CD4-positive, alpha-beta T cell treated with Interleukin-15 for 1 hour (primary cell): ENCODE results near the gene C20orf141.
"Not testable (repeated sequence)": the region's sequence is repeated elsewhere in the genome, so short reads cannot be mapped to it uniquely, and the experiment has no call there.

ENCODE experiments used
- DNase-seq: peaks from one replicate; pipeline ENCODE4 v3.0.0-alpha.2; 2020

The C20orf141 gene, protein sequence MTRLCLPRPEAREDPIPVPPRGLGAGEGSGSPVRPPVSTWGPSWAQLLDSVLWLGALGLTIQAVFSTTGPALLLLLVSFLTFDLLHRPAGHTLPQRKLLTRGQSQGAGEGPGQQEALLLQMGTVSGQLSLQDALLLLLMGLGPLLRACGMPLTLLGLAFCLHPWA

DNA sequence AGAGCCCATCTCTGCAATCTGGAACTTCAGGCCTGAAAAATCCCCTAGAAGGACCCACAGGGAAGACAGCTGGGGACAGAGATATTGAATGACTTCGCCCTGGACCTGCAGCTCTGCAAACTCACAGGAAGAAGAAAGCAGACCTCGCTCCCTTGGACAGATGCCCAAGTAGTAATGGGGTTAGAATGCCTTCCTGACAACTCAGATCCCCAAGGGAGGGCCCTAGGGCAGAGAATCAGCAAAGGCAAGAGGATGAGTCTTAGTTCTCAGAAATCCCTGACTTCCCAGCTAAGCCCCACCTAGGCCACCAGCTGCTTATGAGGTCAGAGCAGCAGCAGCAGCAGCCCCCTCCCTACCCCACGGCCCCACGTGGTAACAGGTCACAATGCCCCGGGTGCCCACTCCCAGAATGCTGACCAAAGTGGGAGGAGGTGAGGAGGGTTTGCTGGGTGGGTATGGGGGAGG lies at the start of gene C20orf141:
Gene C20orf141 (plus strand): TSS at position 401 of the 465 bp plus-strand sequence. CDS start 198 bp downstream, outside the sequence.
- no peak for DNase-seq

DNA sequence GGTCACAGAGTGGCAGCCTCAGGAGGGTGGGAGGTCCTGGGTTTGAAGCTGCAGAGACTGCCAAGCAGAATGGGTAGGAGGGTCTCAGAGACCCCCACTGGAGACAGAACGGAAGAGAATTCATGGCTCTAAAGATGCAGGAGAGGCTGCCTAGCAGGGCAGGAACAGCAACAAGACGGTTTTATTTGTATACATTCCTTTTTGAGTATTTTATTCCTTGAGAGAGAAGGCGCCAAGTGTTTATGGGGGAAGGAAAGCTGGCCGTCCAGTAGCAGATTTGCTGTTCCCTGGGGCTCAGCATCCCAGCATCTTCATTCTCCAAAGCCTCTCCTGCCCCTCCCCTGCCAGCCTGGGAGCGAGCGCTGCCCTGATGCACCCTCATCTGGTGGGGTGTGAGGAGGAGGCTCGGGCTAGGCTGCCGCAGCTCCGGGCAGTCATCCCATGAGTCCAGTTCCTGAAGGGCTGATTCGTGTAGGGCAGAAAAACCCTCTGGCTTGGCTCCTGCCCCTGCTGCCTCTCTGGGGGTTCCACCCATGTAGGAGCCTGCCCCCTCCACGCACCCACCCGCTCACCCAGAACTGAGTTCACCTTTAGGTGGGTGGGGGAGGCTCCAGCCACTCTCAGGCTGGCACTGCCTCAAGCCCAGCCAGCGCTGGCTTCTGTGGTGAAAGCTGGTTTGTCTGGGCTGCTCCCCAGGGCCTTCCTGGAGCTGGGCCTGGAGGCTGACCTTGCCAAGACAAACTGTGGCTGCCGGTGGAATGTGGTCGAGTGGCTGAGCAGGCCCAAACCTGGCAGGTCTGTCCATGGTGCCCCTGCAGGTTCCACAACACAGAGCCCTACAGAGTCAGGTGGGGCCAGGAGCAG lies 46.8 kb upstream of the C20orf141 start:
- no peak for DNase-seq

DNA sequence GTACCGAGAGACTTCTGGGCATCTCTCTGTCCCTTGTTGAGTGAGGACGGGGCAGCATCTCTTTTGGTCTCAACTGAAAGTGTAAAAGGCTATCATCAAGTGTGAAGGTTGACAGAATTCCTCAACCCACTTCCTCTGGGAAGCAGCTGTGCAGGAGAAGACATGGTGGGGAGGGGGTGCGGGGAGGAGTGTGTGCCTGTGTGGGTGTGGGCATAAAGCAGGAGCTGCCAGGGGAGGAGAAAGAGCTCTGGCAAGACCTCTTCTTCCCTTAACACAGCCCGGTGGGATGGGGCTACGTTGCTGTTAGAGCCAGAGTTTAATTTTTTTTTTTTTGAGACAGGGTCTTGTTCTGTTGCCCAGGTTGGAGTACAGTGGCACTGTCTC lies 46.2 kb upstream of the C20orf141 start:
- no peak for DNase-seq

DNA sequence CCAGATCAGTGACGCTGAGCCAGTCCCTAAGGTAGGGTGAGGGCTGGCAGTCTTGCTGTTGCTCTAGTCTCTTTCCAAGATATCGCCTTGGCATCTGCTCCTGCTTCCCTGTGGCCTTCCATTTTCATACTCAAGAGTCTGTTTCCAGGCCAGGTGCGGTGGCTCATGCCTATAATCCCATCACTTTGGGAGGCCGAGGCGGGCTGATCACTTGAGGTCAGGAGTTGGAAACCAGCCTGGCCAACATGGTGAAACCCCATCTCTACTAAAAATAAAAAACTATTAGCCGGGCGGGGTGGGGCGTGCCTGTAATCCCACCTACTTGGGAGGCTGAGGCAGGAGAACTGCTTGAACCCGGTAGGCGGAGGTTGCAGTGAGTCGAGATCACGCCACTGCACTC lies 44.7 kb upstream of the C20orf141 start:
- DNase-seq = not testable (repeated sequence)

DNA sequence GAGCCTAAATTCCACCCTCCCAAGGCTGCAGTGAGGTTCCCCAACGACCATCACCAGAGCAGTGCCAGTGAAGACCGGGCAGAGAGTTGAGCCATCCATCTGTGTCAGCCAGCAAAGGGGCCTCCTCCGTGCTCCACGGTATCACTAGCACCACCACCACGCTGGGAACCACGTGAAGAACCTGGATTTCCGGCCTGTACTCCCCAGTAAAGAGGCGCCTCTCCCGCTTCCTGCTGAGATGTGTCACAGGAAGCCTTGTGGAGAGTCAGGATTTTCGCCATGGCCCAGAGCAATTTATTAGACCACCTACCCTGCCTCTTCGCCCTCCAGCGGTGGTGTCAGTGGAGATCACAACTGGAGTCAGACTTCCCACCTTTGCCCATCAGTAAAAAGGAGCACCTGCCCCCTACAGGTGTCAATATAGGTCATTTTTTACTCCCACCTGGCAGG lies 43.1 kb upstream of the C20orf141 start:
- no peak for DNase-seq

DNA sequence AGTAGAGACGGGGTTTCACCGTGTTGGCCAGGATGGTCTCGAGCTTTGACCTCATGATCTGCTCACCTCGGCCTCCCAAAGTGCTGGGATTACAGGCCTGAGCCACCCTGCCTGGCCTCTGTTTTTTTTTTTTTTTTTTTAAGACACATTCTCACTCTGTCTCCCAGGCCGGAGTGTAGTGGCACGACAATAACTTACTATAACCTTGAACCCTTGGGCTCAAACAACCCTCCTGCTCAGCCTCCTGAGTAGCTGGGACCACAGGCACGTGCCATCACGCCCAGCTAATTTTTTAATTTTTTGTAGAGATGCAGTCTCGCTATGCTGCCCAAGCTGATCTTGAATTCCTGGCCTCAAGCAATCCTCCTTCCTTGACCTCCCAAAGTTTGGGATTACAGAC lies 41.0 kb upstream of the C20orf141 start:
- no peak for DNase-seq

DNA sequence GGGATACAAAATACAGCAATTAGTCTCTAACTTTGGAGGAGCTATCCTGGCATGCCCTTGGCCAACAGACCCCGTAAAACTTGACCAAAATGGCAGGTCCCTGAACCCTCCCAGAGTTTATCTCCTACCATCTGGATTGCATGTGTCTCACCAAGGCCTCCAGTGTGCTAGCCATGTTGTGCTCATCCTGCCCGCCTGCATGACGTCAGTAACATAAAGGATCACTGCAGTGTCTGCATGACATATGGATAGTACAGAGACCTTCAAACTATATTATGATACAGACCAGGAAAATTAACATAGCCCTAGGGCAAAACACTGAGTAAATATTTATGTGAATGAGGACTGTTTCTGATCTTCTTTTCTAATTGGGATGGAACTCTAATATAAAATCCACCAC lies 39.6 kb upstream of the C20orf141 start:
- DNase-seq = no peak

DNA sequence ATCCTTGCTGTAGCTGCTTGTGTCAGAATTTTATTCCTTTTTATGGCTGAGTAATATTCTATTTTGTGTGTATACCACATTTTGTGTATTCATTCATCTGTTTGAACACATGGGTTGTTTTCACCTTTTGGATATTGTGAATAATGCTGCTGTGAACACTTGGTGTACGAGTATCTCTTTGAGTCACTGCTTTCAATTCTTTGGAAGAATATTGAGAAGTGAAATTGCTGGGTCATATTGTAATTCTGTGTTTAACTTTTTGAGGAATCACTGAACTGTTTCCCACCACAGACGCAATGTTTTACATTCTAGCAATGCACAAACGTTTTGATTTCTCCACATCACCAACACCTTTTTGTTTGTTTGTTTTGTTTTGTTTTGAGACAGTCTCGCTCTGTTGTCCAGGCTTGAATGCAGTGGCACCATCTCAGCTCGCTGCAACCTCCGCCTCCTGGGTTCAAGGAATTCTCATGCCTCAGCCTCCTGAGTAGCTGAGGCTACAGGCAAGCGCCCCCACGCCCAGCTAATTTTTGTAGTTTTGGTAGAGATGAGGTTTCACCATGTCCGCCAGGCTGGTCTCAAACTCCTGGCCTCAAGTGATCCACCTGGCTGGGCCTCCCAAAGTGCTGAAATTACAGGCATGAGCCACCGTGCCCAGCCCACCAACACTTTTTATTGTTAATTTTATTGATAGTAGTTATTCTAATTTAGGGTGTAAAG lies 36.0 kb upstream of the C20orf141 start:
- DNase-seq = no peak

DNA sequence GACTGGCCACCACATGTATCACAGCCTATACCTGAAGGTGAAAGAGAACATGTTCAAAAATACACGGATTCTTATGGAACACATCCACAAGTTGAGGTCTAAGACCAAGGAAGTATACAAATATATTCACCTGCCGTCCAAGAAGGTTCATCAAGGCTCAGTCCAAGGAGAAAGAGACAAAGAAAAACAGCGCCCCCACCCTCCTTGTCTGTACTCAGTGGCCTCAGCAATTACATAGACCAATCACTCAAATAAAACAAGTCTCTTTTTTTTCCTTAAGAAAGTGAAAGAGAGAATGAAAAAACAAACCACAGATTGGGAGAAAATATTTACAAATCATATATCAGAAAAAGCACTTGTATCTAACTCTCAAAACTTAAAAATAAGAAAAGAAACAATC lies 33.8 kb upstream of the C20orf141 start:
- DNase-seq = no peak

DNA sequence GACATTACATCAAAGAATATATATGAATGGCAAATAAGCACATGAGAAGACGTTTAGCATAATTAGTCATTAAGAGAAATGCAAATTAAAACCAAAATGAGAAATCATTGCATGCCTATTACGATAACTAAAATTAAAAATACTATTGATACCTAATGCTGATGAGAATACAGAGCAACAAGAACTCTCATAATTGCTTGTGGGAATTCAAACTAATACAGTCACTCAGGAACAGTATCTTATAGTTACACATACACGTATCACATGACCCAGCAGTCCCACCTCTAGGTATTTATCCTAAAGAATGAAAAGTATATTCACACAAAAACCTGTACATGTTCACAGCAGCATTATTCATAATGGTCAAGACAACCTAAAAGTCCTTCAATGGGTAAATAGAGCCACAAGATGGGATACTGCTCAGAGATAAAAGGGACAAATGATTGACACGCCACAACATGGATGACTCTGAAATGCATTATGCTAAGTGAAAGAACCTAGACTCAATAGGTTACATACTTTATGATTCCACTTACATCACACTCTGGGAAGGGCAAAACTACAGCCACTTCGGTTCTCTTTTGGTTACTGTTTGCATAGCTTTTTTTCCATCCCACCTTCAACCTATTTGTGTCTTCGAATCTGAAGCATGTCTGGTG lies 30.8 kb upstream of the C20orf141 start:
- DNase-seq = no peak

DNA sequence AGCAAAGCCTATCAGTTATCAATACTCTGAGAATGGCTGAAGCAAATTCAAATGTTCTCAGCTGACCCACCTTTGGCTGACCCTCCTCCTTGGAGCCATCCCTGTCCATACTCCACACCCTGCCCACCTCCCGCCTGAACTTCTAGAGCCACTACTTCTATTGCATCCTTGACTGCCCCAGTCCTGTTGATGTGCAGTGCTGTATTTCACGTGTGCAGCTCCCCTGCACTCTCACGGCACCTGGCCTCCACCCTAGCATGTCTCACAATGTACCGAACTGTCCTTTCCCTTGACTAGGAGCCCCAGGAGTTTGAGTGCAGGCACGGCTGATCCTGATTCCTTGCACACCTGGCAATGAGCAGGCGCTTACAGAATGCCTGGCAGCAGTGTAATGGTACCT lies 21.3 kb upstream of the C20orf141 start:
- no peak for DNase-seq

DNA sequence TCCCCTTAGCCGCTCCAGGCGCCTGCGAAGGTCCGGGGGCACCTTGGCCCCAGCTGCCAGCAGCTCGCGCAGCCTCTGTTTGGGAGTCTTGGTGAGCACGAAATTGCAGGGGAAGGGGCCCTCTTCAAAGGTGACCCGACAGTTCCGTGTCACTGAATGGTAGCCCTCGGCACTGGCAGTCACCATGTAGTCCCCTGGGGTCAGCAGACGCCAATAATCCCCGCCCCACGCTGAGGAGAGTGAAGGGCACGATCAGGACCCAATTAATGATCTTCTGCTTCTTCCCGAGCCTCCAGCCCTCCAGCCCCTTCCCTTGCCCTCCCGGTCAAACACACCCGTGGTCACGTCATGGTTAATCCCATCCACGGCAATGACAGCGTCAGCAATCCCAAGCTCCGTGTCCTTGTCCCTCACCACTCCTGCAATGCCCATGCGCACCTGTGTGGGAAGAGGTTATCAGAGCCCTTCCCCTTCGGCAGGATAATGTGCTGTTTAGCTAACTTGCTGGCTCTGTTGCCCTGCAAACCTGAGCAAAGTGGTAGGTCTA lies 20.5 kb upstream of the C20orf141 start:
- no peak for DNase-seq

DNA sequence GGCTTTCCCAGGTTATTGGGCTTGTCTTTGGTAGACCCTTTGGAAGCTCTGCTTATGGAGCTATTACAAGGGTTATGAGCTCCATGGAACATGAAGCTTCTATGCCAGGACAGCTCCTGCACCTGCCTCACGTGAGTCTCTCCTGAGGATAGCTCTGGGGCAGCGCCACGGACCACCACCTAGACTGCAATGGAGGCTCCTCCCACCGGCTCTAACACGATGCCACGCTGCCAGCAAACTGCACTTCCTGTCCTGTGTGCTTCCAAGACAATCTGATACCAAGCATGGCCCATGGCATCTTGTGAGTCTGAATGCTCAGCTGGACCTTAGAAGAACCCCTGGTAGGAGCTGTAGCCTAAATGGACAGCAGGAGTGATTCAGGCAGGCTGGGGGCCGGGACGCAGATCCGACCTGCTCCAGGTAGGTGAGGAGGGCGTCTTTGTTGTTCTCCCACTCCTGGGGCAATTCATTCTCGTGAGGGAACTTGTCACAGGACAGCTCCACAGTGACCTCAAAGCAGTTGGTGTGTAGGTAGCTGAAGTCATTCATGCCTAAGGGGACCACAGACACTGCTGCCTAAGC lies 19.8 kb upstream of the C20orf141 start:
- DNase-seq = no peak

DNA sequence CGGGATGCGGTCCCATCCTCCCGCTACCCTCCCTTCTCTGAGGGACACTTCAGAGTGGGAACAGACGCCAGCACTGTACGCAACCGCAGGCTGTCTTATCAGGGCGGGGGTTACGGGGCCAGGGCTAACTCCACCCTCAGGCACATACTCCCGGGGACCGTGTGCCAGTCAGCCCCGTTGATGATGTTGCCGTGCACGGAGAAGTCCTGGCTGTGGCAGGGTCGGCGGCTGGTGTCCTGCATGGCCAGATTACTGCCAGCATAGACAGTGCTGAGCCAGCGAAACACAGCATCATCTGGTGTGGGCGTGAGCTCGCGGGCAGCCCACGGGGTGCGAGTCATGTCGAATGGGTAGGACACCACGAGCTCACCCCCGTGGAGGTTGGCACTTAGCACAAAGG lies 19.3 kb upstream of the C20orf141 start:
- no peak for DNase-seq

DNA sequence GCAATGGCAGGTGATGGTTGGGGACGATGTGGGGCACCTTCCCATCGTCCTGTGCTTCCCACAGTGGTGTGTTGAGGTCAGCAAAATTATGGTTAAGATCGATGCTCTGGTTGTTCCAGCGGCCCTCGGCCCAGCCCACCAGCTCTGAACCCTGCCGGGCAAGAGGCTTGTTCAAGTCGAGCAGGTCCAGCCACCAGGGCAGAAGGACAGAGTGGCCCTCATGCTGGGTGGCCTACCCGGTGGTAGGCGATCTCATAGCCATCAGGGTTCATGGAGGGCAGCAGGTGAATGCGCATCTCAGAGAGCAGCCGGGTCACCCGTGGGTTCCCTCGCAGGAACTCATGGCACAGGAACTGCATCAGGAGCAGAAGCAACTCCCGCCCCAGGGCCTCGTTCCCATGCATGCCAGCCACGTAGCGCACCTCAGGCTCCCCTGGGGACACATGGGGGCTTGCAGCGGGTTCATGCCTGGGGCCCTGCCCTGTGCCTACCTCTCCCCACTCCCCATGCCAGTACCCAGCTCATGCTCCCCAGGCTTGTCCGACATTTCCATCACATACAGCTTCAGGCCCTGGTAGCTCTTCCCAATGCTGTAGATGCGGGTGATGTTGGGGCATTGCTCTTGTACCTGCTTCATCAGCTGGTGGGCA lies 18.7 kb upstream of the C20orf141 start:
- DNase-seq = no peak

DNA sequence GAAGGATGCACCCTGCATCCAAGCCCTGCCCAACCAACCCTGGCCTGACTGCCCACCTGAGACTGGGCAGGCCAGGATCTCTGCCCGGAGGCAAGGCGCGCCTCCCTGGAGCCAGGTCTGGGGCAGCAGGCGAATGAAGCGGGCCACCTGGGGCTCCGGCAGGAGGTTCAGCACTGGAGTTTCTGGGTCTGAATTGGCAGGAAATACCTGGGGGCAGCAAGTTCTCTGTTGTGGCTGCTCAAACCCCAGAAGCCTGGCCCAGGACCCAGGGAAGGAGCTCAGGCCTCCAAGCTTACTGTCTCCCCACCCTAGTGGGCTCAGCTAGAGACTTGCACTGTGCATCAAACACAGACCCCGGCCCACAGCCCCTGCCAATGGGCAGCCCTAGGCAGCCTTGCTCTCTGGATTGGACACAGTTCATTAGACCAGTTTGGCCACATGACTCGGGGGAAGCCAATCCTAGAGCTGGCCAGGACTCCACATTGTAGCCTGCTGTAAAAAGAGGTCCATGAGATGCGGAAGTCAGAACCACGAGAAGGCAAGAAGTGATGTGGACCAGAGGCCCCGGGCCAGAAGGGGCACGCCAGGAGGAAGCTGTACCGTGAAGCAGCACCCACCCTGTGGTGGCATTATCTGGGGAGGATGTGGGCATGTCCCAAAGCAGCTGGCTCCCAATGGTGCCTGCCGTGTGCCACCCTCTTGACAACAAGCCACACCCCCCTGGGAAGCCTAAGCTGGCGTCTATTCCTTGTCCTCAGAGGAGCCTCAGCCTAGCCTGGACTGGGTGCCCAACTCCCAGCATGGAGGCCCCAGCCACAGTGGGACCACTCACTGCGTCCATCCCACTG lies 17.4 kb upstream of the C20orf141 start:
- DNase-seq = no peak

DNA sequence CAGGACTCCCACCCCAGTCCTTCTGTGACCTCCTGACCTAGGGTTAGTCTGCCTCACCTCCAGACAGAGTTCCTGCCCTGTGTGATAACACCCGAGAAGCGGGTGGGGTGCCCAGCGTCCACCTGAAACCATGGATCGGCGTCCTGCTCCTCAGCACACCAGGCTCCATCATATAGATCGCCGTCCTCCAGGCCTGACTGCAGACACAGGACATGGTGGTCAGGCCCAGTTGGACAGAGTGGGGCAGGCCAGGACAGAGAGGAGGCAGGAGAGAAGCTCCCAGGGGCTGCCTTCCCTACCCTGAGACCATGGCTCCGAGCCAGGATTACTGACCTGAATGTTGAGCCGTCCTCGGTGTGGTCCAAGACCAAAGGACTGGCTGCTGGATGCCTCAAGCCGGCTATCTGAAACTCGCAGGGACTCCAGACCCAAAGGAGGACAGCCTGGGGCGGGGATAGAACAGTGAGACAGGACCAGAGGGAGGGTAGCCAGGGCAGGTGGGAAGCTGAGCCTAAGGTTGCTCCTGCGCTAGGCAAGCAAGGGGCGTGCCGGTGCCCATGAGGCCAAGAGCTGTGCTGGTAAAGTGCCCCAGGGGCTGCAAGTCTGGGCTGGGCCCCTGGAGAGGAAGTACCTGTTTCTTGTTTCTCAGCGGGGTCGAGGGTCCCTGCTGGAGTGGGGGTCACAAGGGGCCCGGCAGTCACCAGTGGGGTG lies 16.5 kb upstream of the C20orf141 start:
- no peak for DNase-seq

DNA sequence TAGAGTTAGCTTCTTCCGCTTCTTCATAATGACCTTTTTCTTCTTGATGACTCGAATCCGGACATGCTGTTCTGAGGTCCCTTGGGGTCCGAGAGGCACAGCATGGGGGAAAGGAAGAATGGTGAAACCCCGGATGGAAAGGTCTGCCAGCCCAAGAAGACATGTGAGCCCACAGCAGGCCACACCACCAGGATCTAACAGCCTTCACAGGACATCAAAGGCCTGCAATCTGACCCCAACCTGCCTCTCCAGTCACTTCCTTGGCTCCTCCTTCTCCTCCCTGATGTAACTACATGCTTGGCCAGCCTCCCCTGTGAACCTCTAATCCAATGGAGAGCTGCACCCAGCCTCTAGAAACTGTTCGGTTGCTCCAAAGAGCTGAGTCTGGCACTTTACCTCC lies 16.0 kb upstream of the C20orf141 start:
- no peak for DNase-seq

DNA sequence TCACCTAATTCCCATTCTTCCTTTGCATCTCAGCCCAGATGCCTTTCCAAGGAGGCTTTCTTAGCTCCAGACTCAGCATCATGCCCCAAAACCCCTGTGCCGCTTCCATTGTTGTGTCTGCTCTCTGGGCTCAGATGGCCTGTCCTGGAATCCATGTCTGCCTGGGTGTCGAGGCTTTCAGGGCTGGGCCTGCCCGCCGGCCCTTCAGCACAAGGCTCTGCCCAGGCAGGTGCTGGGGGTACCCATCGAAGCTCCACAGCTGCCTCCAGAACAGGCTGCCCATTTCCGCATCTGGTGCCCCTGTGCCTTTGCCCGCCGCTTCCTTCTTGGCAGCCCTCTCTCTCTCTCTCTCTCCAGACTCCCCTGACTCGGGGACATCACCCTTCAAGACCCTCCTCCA lies 15.5 kb upstream of the C20orf141 start:
- no peak for DNase-seq
